NCI-H446 treated with DMSO at 0.1 percent for 48 hours (cell line): ENCODE results near the gene MRGPRF.

ENCODE experiments used
- DNase-seq: peaks from one replicate; lab custom pipeline; 2025; lab: John Stamatoyannopoulos, UW

Gene MRGPRF

DNA sequence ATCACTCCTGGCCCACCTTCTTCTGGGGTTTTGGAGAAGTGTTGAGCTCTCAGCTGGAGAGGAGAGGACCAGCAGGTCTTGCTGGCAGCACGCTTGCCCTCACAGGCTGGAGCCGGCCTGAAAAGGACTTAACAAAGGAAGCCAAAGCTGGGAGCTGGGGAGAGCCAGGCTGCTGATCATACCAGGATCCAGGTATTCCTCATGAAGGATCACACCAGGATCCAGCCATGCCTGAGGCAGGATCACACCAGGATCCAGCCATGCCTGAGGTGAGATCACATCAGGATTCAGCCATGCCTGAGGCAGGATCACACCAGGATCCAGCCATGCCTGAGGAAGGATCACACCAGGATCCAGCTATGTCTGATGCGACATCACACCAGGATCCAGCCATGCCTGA lies 49.3 kb downstream of the MRGPRF start:
- no peak for DNase-seq

DNA sequence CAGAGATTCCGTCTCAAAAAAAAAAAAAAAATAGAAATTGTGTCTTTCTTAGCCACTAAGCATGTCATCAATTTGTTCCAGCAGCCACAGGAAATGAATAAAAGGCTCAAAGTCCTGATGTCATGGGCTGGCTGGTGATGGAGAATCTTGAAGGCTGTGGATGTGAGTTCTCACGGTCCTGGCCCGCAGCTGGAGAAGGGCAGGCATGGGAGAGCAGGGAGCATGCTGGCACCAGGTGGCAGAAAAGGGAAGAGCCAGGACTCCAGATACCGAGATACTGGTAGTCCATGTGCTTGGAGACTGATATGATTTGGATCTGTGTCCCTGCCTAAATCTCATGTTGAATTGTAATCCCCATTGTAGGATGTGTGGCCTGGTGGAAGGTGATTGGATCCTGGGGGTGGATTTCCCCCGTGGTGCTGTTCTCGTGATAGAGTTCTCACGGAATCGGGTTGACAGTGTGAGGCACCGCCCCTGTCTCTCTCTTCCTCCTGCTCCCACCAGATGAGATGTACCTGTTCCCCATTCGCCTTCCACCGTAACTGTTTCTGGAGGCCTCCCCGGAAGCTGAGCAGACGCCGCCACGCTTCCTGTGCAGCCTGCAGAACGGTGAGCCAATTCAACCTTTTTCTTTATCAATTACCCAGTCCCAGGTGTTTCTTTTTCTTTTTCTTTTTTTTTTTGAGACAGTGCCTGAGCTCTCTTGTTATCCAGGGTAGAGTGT lies 50.4 kb downstream of the MRGPRF start:
- no peak for DNase-seq

DNA sequence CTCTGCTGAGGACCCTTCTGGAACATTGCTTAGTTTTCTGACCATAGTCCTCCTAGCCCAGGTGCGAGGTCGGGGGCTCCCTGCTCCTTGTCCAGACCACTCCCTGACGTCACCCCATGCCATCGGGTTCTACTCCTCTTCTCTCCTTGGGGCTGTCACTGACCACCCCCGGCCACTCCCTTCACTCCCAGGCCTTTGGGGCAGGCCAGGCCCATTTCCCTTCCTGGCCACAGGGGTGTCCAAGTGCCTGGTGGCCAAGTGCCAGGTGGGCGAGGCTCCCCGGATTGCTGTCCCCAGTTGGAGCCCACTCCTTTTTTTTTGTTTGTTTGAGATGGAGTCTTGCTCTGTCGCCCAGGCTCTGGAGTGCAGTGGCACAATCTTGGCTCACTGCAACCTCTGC lies 51.8 kb downstream of the MRGPRF start:
- DNase-seq: no peak

DNA sequence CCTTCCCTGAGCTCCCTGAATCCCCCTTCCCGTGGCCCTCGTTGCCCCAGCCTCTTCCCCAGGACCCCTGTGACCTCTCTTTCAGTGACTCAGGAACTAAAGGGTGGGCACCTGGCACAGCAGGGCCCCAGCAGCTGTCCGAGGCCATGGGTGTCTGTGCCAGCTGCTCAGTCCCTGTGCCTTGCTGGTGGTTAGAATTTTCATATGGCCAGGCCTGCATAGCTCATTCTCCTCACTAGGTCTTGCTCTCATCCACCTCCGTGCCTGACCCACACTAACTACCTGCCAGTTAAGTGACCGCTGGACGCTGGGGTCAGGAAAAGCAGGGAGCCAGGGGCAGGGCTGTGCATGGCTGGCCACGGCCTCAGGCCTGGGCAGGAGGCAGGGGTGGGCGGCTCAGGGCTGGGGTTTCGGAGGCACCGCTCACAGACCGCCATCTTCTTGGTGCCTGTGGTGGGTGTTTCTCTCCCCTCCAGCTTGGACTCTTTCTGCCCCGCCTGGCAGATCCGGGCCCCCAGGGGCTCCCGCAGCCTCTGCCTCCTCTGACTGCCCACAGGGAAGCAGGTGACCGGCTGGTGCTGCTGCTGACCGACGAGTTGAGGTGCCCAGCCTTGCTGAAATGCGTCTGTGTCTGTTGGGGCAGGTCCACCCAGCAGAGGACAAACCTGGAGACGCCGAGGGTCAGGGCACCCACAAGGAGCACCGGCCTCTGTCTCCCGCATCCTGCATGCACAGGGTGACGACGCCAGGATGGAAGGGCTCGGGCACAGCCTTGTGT lies 52.6 kb downstream of the MRGPRF start:
- DNase-seq: no peak

DNA sequence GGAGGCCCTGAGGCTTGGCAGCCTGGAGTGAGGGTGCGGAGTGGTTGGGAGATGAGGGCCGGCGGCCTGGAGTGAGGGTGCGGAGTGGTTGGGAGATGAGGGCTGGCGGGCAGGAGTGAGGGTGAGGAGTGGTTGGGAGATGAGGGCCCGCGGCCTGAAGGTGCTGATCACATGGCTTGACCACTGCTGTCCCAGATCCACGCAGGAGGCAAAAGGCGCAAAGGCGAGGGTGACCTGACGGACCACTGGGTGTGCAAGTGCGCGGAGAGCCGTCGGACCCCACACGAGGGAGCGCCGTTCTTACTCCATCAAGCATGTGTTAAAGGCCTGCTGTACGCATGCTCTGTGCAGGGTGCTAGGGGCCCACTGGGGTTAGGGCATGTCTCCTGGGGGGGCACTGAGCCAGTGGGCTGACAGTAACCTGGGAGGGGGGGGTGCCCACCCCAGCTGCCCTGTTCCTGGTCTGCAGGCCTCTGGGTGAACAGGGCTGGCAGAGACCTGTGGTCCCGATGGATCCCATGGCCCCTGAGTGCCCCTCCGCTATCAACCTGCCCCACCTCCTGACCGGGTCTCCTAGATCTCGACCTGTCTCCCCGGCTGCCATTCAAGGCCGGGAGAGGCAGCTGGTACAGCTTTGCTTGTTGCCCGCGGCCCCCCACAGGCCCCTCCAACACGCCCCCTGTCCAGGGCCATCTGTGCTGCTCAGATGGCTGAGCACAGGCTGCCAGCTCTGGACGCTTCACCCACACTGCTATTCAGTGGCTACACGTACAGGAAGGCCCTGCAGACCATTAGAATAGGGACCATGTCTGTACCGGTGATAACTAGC lies 53.4 kb downstream of the MRGPRF start:
- no peak for DNase-seq

DNA sequence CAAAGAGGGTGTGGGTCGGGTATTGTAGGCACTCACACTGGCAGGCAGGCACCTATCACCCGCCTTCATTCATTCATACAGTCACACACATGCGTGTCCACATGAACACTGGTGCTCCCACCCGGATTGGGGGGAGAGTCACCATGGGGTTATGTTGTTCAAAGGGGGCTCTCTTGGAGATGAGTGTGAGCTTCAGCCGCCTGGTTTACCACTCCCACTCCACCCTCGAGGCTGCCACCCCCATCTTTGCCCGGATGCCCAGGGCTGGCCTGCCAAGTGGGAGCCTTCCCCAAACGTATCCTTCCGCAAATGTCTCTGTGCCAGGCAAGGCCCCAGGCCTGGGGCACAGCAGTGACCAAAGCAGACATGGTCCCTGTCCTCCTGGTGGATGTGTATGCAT lies 54.8 kb downstream of the MRGPRF start:
- no peak for DNase-seq

DNA sequence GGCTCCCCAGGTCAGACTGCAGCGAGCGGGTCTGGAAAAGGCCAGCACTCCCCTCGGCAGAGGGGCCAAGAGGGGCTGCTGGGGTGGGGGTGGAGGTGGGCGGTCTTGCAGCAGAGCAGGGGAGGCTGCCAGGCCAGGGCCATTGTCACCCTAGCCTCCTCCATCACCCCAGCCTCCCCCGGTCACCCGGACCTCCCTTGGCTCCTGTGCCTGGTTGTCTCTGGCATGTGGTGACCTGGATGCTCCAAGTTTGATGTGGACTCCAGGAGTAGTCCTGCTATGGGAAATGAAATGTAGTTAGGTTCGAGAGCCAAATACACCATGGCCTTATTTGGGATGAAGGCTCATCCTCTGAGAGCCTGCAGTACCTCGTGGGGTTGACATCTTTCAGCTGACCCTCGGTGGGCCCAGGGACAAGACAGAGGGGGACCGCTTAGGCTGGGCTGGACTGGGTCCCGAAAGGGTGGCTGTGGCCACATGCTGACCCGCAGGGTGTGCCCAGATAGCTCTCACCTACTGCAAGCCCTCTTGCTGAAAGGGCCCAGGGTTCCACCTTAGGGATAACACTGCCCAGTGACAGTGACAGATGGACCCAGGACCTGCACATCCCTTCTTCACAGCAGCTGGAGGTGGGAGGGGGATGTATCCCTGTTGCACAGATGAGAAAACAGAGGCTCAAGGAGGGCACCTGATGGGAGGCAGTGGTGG lies 56.3 kb downstream of the MRGPRF start:
- DNase-seq: no peak

DNA sequence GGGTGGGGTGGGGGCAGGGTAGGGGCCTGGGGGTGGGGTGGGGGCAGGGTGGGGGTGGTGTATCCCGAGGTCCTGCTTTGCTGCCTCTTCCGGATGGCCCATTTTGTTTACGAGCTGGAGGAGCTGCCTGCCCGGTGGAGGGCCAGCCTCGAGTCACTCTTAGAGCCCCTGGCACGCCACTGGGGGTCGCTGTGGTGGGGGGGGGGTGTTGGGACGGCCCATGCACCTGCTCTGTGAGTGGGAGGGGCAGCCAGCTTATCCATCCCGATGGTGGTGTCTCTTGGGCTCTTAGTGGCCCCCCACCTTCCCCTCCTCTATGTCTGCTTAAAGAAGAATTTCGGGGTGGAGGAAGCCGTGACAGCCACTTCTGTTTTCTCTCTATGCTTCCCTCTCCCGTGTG lies 56.9 kb downstream of the MRGPRF start:
- DNase-seq: no peak

DNA sequence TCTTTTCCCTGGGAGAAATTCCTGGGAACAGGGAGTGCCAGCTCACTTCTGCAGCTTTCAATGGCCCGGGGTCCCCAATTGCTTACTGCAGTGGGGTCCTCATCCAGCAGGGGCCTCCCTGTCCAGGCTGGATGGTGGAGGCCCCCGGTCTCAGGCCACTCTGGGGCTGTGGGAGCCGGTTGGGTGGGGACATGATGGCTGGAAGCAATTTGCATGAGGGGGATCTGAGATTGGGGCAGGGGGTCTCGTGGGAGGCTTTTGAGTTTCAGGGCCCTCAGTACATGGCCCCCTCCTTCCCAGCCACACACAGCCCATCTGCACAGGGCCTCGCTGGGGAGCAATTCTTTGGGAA lies 57.5 kb downstream of the MRGPRF start:
- no peak for DNase-seq

DNA sequence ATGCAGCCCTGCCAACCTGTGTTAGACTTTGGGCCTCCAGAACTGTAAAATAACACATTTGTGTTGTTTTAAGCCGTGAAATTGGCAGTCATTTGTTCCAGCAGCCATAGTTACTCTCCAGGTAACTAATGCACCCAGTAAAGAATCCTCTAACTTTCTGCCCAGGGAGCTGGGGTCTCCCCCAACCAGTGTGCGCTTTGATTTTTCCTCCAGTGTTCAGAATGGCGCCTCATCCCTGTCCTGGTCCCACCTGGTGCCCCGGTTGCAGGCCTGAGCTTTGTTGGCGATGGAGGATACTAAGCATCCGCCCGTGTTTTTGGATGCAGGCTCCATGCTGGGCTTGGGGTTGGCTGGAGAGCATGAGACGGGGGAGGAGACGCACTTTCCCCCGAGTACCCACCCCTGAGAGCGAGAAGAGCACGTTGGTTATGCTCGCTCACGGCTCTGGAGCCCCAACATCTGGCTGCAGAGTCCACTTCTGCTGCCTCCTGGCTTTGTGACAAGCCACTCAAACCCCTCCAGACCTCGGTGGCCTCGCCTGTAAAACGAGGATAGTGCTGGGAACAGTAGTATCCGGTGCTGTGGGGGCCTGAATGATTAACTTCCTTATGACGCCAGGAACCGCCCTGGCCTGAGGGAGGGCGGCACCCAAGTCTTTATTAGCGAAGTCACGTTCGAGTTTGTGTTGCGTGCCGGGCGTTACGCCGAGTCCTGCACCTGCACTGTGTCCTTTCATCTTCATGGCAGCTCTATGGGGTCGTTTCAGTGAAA lies 58.0 kb downstream of the MRGPRF start:
- DNase-seq: no peak
